B cell (primary cell): ENCODE results near the gene CLEC19A.

Experiments
- CTCF ChIP-seq: fragments of 200-600 bp; IDR thresholded peaks from one replicate; pipeline ENCODE4 v1.8.0; 2022; ENCODE audit warnings: antibody characterized with exemption, mild to moderate bottlenecking
- EZH2 ChIP-seq: IDR thresholded peaks from 2 replicates; pipeline ENCODE4 v1.6.1; 2012; ENCODE audit warnings: borderline replicate concordance, low read depth, mild to moderate bottlenecking, moderate library complexity, low read length; ENCODE audit not compliant: insufficient read depth, poor library complexity, severe bottlenecking

DNA sequence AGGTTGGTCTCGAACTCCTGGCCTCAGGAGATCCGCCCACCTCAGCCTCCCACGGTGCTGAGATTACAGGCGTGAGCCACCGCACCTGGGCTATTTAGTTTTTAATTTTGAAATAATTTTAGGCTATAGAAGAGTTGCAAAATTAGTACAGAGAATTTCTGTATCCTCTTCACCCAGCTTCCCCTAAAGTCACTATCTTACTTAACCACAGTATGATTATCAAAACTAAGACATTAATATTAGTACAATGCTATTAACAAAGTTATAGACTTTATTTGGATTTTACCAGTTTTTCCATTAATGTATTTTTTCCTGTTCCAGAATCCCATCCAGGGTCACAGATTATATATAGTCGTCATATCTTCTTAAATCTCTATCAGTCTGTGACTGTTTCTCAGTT is 62.6 kb downstream of the CLEC19A start:
- no peak for TF ChIP-seq CTCF
- no peak for TF ChIP-seq EZH2
